OCI-LY1 (cell line): ENCODE data around the gene AQP5.

Experiments
- H2AFZ ChIP-seq: fragments of 200-600 bp; sonication (generic), shearing (Covaris generic); 2 replicates; pipeline ENCODE4 v1.6.0; 2014; ENCODE audit warnings: antibody characterized with exemption, mild to moderate bottlenecking, low read length
- H3F3A ChIP-seq: fragments of 200-600 bp; sonication (generic), shearing (Covaris generic); 2 replicates; pipeline ENCODE4 v1.6.0; 2014; ENCODE audit warnings: mild to moderate bottlenecking, antibody characterized with exemption, low read length, moderate library complexity; ENCODE audit not compliant: insufficient read depth
- H3K27ac ChIP-seq: fragments of 200-600 bp; sonication (generic); 2 replicates; pipeline ENCODE4 v1.5.1; 2014; ENCODE audit warnings: low read length, mixed run types, mild to moderate bottlenecking, low read depth; ENCODE audit not compliant: poor library complexity, severe bottlenecking
- H3K27me3 ChIP-seq: fragments of 200-600 bp; sonication (generic); 2 replicates; pipeline ENCODE4 v1.6.0; 2014; ENCODE audit warnings: antibody characterized with exemption, mild to moderate bottlenecking, low read length, moderate library complexity; ENCODE audit not compliant: insufficient read depth
- H3K36me3 ChIP-seq: fragments of 200-600 bp; sonication (generic); 2 replicates; pipeline ENCODE4 v1.6.1; 2014; ENCODE audit warnings: mild to moderate bottlenecking, antibody characterized with exemption, low read length, moderate library complexity, mixed read lengths; ENCODE audit not compliant: insufficient read depth
- H3K4me1 ChIP-seq: fragments of 200-600 bp; sonication (generic); 2 replicates; pipeline ENCODE4 v1.5.1; 2014; ENCODE audit warnings: mild to moderate bottlenecking, low read length, moderate library complexity; ENCODE audit not compliant: insufficient read depth, severe bottlenecking
- H3K4me2 ChIP-seq: fragments of 200-600 bp; sonication (generic), shearing (Covaris generic); 2 replicates; pipeline ENCODE4 v1.6.1; 2014; ENCODE audit warnings: low read length
- H3K4me3 ChIP-seq: fragments of 200-600 bp; sonication (generic); 2 replicates; pipeline ENCODE4 v1.5.1; 2014; ENCODE audit warnings: low read length, low read depth, mild to moderate bottlenecking, mixed read lengths; ENCODE audit not compliant: poor library complexity, severe bottlenecking
- H3K79me2 ChIP-seq: fragments of 200-600 bp; shearing (Covaris generic); 2 replicates; pipeline ENCODE4 v1.6.1; 2016; ENCODE audit warnings: mixed run types, low read length, mixed read lengths; ENCODE audit not compliant: insufficient read depth
- H3K9ac ChIP-seq: fragments of 200-600 bp; sonication (generic), shearing (Covaris generic); 2 replicates; pipeline ENCODE4 v1.6.1; 2014; ENCODE audit warnings: mild to moderate bottlenecking, low read length, mixed read lengths
- H3K9me2 ChIP-seq: fragments of 200-600 bp; sonication (generic), shearing (Covaris generic); 2 replicates; pipeline ENCODE4 v1.6.1; 2014; ENCODE audit warnings: low read depth, mild to moderate bottlenecking, low read length, mixed read lengths
- H3K9me3 ChIP-seq: fragments of 200-600 bp; shearing (Covaris generic); 2 replicates; pipeline ENCODE4 v1.6.1; 2014; ENCODE audit warnings: low read length, mixed read lengths
- H4K20me1 ChIP-seq: fragments of 200-600 bp; sonication (generic), shearing (Covaris generic); 2 replicates; pipeline ENCODE4 v1.6.0; 2016; ENCODE audit warnings: mild to moderate bottlenecking, low read length; ENCODE audit not compliant: insufficient read depth
- CTCF ChIP-seq: fragments of 200-600 bp; sonication (generic), shearing (Covaris generic); IDR thresholded peaks from 2 replicates; pipeline ENCODE4 v1.5.1; 2017; ENCODE audit warnings: mild to moderate bottlenecking, antibody characterized with exemption, low read length, moderate library complexity, mixed read lengths
- EZH2 ChIP-seq: fragments of 200-600 bp; sonication (generic), shearing (Covaris generic); IDR thresholded peaks from 2 replicates; pipeline ENCODE4 v1.8.0; 2017; ENCODE audit warnings: borderline replicate concordance, mixed run types, mild to moderate bottlenecking, antibody characterized with exemption, low read length, moderate library complexity, mixed read lengths

Gene AQP5

GRCh38 chr12:49932533-49933130 is 29.0 kb upstream of the AQP5 start:
- Histone ChIP-seq H2AFZ (no peak overlapping the region), H3K9me2 (no peaks in the 10 kb centered on the region), H3K79me2 (no peaks in the 10 kb centered on the region), H3F3A (no peaks in the 10 kb centered on the region), H3K4me3 (no peak overlapping the region), H3K4me2 (no peak overlapping the region), H4K20me1 (no peaks in the 10 kb centered on the region), H3K9ac (no peak overlapping the region), H3K27me3 (peaks cover 7% of the 10 kb centered on the region; the same call in 1 of the 2 replicates), H3K4me1 (no peaks in the 10 kb centered on the region), H3K9me3 (no peaks in the 10 kb centered on the region), H3K36me3 (no peaks in the 10 kb centered on the region; the same call in 1 of the 2 replicates), H3K27ac (no peak overlapping the region)
- TF ChIP-seq CTCF (no peak), EZH2 (no peak)

- TF ChIP-seq CTCF (no peak), EZH2 (no peak)
- H2AFZ ChIP-seq: no peak overlapping the region
- no peak overlapping the region for H3K4me3 ChIP-seq
- no peaks in the 10 kb centered on the region for H3F3A ChIP-seq
- H3K4me2 ChIP-seq: no peak overlapping the region
- peaks cover 7% of the 10 kb centered on the region; the same call in 1 of the 2 replicates for H3K27me3 ChIP-seq
- no peak overlapping the region for H3K27ac ChIP-seq
- no peak overlapping the region for H3K9ac ChIP-seq
- H3K36me3 ChIP-seq: no peaks in the 10 kb centered on the region; the same call in 1 of the 2 replicates
- H3K79me2 ChIP-seq: no peaks in the 10 kb centered on the region
- H3K9me3 ChIP-seq: no peaks in the 10 kb centered on the region
- no peaks in the 10 kb centered on the region for H4K20me1 ChIP-seq
- no peaks in the 10 kb centered on the region for H3K4me1 ChIP-seq
- no peaks in the 10 kb centered on the region for H3K9me2 ChIP-seq
Measured at GRCh38 chr12:49933796-49934195, 27.9 kb upstream of the AQP5 start.

GRCh38 chr12:49934505-49934904 is 27.2 kb upstream of the AQP5 start:
- Histone ChIP-seq H3K79me2 (no peaks in the 10 kb centered on the region), H3K27me3 (peaks cover 5% of the 10 kb centered on the region; the same call in 1 of the 2 replicates), H3K36me3 (no peaks in the 10 kb centered on the region; the same call in 1 of the 2 replicates), H3K4me2 (no peak overlapping the region), H3K9me3 (no peaks in the 10 kb centered on the region), H4K20me1 (no peaks in the 10 kb centered on the region), H3K9ac (no peak overlapping the region), H3K27ac (no peak overlapping the region), H3K9me2 (no peaks in the 10 kb centered on the region), H3K4me3 (no peak overlapping the region), H2AFZ (no peak overlapping the region), H3F3A (no peaks in the 10 kb centered on the region), H3K4me1 (no peaks in the 10 kb centered on the region)
- TF ChIP-seq CTCF: no peak
